Measurements from ENCODE around the gene CREB3L1. TPM values are rescaled to one million over a fixed set of nuclear protein-coding genes. Genes with fewer than 3 reads are reported as not detected.
A peak's percentile ranks its signal among the peaks of the same experiment; 100 is the strongest.

The CREB3L1 gene
- total and polyA plus RNA-seq, 5 donors from 2014 or later: not detected

- peaks cover 0 to 53% (median 21%) of the 10 kb centered on the region in 4 donors for H3K4me1 Mint-ChIP-seq
- peaks cover 43% of the 10 kb centered on the region for H3K4me1 ChIP-seq (ENCODE audit: control insufficient read depth, insufficient read depth, low read length, poor library complexity, severe bottlenecking)
- H3K36me3 Mint-ChIP-seq: peaks cover 2% of the 10 kb centered on the region
- H3K27me3 Mint-ChIP-seq: peaks cover 23% of the 10 kb centered on the region
- ATAC-seq (ENCODE audit: low read depth in 2 of 2) (no peak), DNase-seq (no peak)
- peak overlapping the region in 3 of 4 donors; percentile 59 to 86 (median 64) for H3K4me3 Mint-ChIP-seq
- H3K9me3 ChIP-seq (ENCODE audit: control insufficient read depth in 2 of 2, low read length in 2 of 2): no peaks in the 10 kb centered on the region
- H3K27ac Mint-ChIP-seq: peak overlapping the region; percentile 17 to 95 (median 26)
- no peak overlapping the region for H3K4me3 ChIP-seq (ENCODE audit: low read depth, low read length)
- no peaks in the 10 kb centered on the region for H3K36me3 ChIP-seq (ENCODE audit: control insufficient read depth, insufficient read depth, low read length)
- H3K9me3 Mint-ChIP-seq: peaks cover 0 to 1% (median 0%) of the 10 kb centered on the region in 7 donors
- H3K27ac ChIP-seq (ENCODE audit: insufficient read depth, low read length, poor library complexity, severe bottlenecking): no peak overlapping the region
- H3K27me3 ChIP-seq (ENCODE audit: control insufficient read depth, insufficient read depth, low read length): peaks cover 2% of the 10 kb centered on the region
Observed at GRCh38 chr11:46330154-46330553, 52.7 kb downstream of the CREB3L1 start.

- peak overlapping the region; percentile 15 for H3K27ac ChIP-seq (ENCODE audit: insufficient read depth, low read length, poor library complexity, severe bottlenecking)
- H3K4me1 ChIP-seq (ENCODE audit: control insufficient read depth, insufficient read depth, low read length, poor library complexity, severe bottlenecking): peaks cover 43% of the 10 kb centered on the region
- no peak for DNase-seq
- no peak for ATAC-seq (ENCODE audit: low read depth in 2 of 2)
- H3K9me3 ChIP-seq (ENCODE audit: control insufficient read depth in 2 of 2, low read length in 2 of 2): no peaks in the 10 kb centered on the region
- Mint-ChIP-seq H3K27me3 (peaks cover 26% of the 10 kb centered on the region), H3K27ac (peak overlapping the region; percentile 26 to 95 (median 72)), H3K36me3 (peaks cover 4% of the 10 kb centered on the region), H3K9me3 (peaks cover 0 to 1% (median 0%) of the 10 kb centered on the region in 7 donors), H3K4me1 (peaks cover 0 to 57% (median 21%) of the 10 kb centered on the region in 4 donors), H3K4me3 (peak overlapping the region in 3 of 4 donors; percentile 64 to 86 (median 84))
- peak overlapping the region; percentile 23 for H3K4me3 ChIP-seq (ENCODE audit: low read depth, low read length)
- H3K36me3 ChIP-seq (ENCODE audit: control insufficient read depth, insufficient read depth, low read length): no peaks in the 10 kb centered on the region
- peaks cover 2% of the 10 kb centered on the region for H3K27me3 ChIP-seq (ENCODE audit: control insufficient read depth, insufficient read depth, low read length)
Observed at GRCh38 chr11:46330563-46331281, 53.3 kb downstream of the CREB3L1 start.

GRCh38 chr11:46331282-46331984 lies 54.0 kb downstream of the CREB3L1 start:
- Mint-ChIP-seq H3K27me3 (peaks cover 26% of the 10 kb centered on the region), H3K36me3 (peaks cover 4% of the 10 kb centered on the region), H3K4me1 (peaks cover 0 to 61% (median 24%) of the 10 kb centered on the region in 4 donors), H3K27ac (peak overlapping the region; percentile 72 to 95 (median 81)), H3K4me3 (peak overlapping the region; percentile 64 to 90 (median 85)), H3K9me3 (peaks cover 0 to 1% (median 0%) of the 10 kb centered on the region in 7 donors)
- H3K27me3 ChIP-seq (ENCODE audit: control insufficient read depth, insufficient read depth, low read length): peaks cover 2% of the 10 kb centered on the region
- peaks cover 43% of the 10 kb centered on the region for H3K4me1 ChIP-seq (ENCODE audit: control insufficient read depth, insufficient read depth, low read length, poor library complexity, severe bottlenecking)
- no peaks in the 10 kb centered on the region for H3K36me3 ChIP-seq (ENCODE audit: control insufficient read depth, insufficient read depth, low read length)
- peak overlapping the region; percentile 23 for H3K4me3 ChIP-seq (ENCODE audit: low read depth, low read length)
- peak in 2 of 3 donors; percentile 67 to 79 for DNase-seq
- ATAC-seq (ENCODE audit: low read depth in 2 of 2): peak; percentile 65 to 76
- no peaks in the 10 kb centered on the region for H3K9me3 ChIP-seq (ENCODE audit: control insufficient read depth in 2 of 2, low read length in 2 of 2)
- H3K27ac ChIP-seq (ENCODE audit: insufficient read depth, low read length, poor library complexity, severe bottlenecking): peak overlapping the region; percentile 15

GRCh38 chr11:46332093-46332567 lies 54.7 kb downstream of the CREB3L1 start:
- peak overlapping the region; percentile 23 for H3K4me3 ChIP-seq (ENCODE audit: low read depth, low read length)
- H3K36me3 ChIP-seq (ENCODE audit: control insufficient read depth, insufficient read depth, low read length): no peaks in the 10 kb centered on the region
- peaks cover 0 to 1% (median 0%) of the 10 kb centered on the region in 7 donors for H3K9me3 Mint-ChIP-seq
- DNase-seq: no peak
- peaks cover 2% of the 10 kb centered on the region for H3K27me3 ChIP-seq (ENCODE audit: control insufficient read depth, insufficient read depth, low read length)
- no peaks in the 10 kb centered on the region for H3K9me3 ChIP-seq (ENCODE audit: control insufficient read depth in 2 of 2, low read length in 2 of 2)
- peaks cover 43% of the 10 kb centered on the region for H3K4me1 ChIP-seq (ENCODE audit: control insufficient read depth, insufficient read depth, low read length, poor library complexity, severe bottlenecking)
- peak overlapping the region; percentile 72 to 95 (median 81) for H3K27ac Mint-ChIP-seq
- H3K27me3 Mint-ChIP-seq: peaks cover 26% of the 10 kb centered on the region
- ATAC-seq (ENCODE audit: low read depth in 2 of 2): no peak
- peaks cover 0 to 60% (median 24%) of the 10 kb centered on the region in 4 donors for H3K4me1 Mint-ChIP-seq
- peaks cover 4% of the 10 kb centered on the region for H3K36me3 Mint-ChIP-seq
- peak overlapping the region; percentile 64 to 90 (median 85) for H3K4me3 Mint-ChIP-seq
- peak overlapping the region; percentile 14 for H3K27ac ChIP-seq (ENCODE audit: insufficient read depth, low read length, poor library complexity, severe bottlenecking)

GRCh38 chr11:46332568-46333393 lies 55.3 kb downstream of the CREB3L1 start:
- Mint-ChIP-seq H3K4me1 (peaks cover 0 to 63% (median 23%) of the 10 kb centered on the region in 4 donors), H3K27ac (peak overlapping the region; percentile 38 to 87 (median 46)), H3K27me3 (peaks cover 26% of the 10 kb centered on the region), H3K4me3 (peak overlapping the region; percentile 73 to 90 (median 87)), H3K36me3 (peaks cover 4% of the 10 kb centered on the region), H3K9me3 (peaks cover 0 to 1% (median 0%) of the 10 kb centered on the region in 7 donors)
- Histone ChIP-seq H3K4me3 (ENCODE audit: low read depth, low read length) (no peak overlapping the region), H3K27ac (ENCODE audit: insufficient read depth, low read length, poor library complexity, severe bottlenecking) (peak overlapping the region; percentile 14), H3K27me3 (ENCODE audit: control insufficient read depth, insufficient read depth, low read length) (peaks cover 2% of the 10 kb centered on the region), H3K9me3 (ENCODE audit: control insufficient read depth in 2 of 2, low read length in 2 of 2) (no peaks in the 10 kb centered on the region), H3K4me1 (ENCODE audit: control insufficient read depth, insufficient read depth, low read length, poor library complexity, severe bottlenecking) (peaks cover 43% of the 10 kb centered on the region), H3K36me3 (ENCODE audit: control insufficient read depth, insufficient read depth, low read length) (no peaks in the 10 kb centered on the region)
- DNase-seq: peak in 1 of 3 donors; percentile 35
- ATAC-seq (ENCODE audit: low read depth in 2 of 2): peak; percentile 23 to 35

GRCh38 chr11:46333394-46333947 lies 56.0 kb downstream of the CREB3L1 start:
- peak overlapping the region in 2 of 3 donors; percentile 87 to 92 for H3K27ac Mint-ChIP-seq
- no peaks in the 10 kb centered on the region for H3K36me3 ChIP-seq (ENCODE audit: control insufficient read depth, insufficient read depth, low read length)
- ATAC-seq (ENCODE audit: low read depth in 2 of 2) (peak; percentile 26), DNase-seq (peak in 2 of 3 donors; percentile 30 to 35)
- peaks cover 0 to 1% (median 0%) of the 10 kb centered on the region in 7 donors for H3K9me3 Mint-ChIP-seq
- H3K9me3 ChIP-seq (ENCODE audit: control insufficient read depth in 2 of 2, low read length in 2 of 2): no peaks in the 10 kb centered on the region
- peaks cover 2% of the 10 kb centered on the region for H3K27me3 ChIP-seq (ENCODE audit: control insufficient read depth, insufficient read depth, low read length)
- H3K36me3 Mint-ChIP-seq: peaks cover 4% of the 10 kb centered on the region
- peak overlapping the region; percentile 73 to 91 (median 87) for H3K4me3 Mint-ChIP-seq
- H3K4me1 ChIP-seq (ENCODE audit: control insufficient read depth, insufficient read depth, low read length, poor library complexity, severe bottlenecking): peaks cover 43% of the 10 kb centered on the region
- peak overlapping the region; percentile 60 for H3K4me3 ChIP-seq (ENCODE audit: low read depth, low read length)
- H3K27me3 Mint-ChIP-seq: peaks cover 28% of the 10 kb centered on the region
- no peak overlapping the region for H3K27ac ChIP-seq (ENCODE audit: insufficient read depth, low read length, poor library complexity, severe bottlenecking)
- H3K4me1 Mint-ChIP-seq: peaks cover 0 to 66% (median 23%) of the 10 kb centered on the region in 4 donors
